K562 (cell line): Measurements from ENCODE around the gene PSMD8. TPM values are rescaled to one million over a fixed set of nuclear protein-coding genes. Genes with fewer than 3 reads are reported as not detected.
A peak's percentile ranks its signal among the peaks of the same experiment; 100 is the strongest.

Experiments
- CBX1 ChIP-seq: sonication (generic); IDR thresholded peaks from 2 replicates; pipeline ENCODE4 v1.6.1; 2016; ENCODE audit warnings: antibody characterized with exemption, low read depth, mild to moderate bottlenecking
- DACH1 ChIP-seq: fragments of 450-650 bp; IDR thresholded peaks from 2 replicates; pipeline ENCODE4 v1.6.1; 2018; ENCODE audit not compliant: partially characterized antibody
- ELF4 ChIP-seq: fragments of 450-650 bp; formaldehyde crosslinking; IDR thresholded peaks from 2 replicates; pipeline ENCODE4 v1.4.0; 2022; ENCODE audit warnings: missing genetic modification characterization
- FOXK2 ChIP-seq, 2 experiments: fragments of 450-650 bp; IDR thresholded peaks in 1 of 2; conservative IDR thresholded peaks in 1 of 2; 2 replicates each; pipeline ENCODE4 v1.6.1; 2016; ENCODE audit warnings: low read depth in 2 of 2, mild to moderate bottlenecking in 1 of 2
- HDAC1 ChIP-seq, 2 experiments: fragments of 450-650 bp; IDR thresholded peaks; 2 replicates each; pipeline ENCODE4 v1.6.1; 2016 to 2017; ENCODE audit warnings: inconsistent platforms in 1 of 2, mild to moderate bottlenecking in 1 of 2, moderate library complexity in 1 of 2
- HDAC2 ChIP-seq: fragments of 450-650 bp; IDR thresholded peaks from 2 replicates; pipeline ENCODE4 v1.6.1; 2016; ENCODE audit warnings: mild to moderate bottlenecking
- NUFIP1 ChIP-seq: fragments of 450-650 bp; IDR thresholded peaks from 2 replicates; pipeline ENCODE4 v1.6.1; 2018; ENCODE audit not compliant: partially characterized antibody
- RCOR1 ChIP-seq, 2 experiments: IDR thresholded peaks; 2 replicates each; pipeline ENCODE4 v1.6.1; 2012; ENCODE audit warnings: low read depth in 2 of 2, low read length in 2 of 2, borderline replicate concordance in 1 of 2, improper control_type of control experiment in 1 of 2
- TEAD1 ChIP-seq, 2 experiments: fragments of 450-650 bp in 1 of 2; sonication (generic) in 1 of 2; formaldehyde crosslinking; IDR thresholded peaks; 2 replicates each; pipeline versions ENCODE4 v1.4.0 to v1.8.0; 2020 to 2022; ENCODE audit warnings: mild to moderate bottlenecking in 2 of 2, missing genetic modification reagents in 1 of 2
- ZFPM2 ChIP-seq: fragments of 250-450 bp; sonication (Bioruptor Pico); IDR thresholded peaks from 2 replicates; pipeline ENCODE4 v1.5.1; 2022; ENCODE audit warnings: mild to moderate bottlenecking
- polyA plus RNA-seq, 8 experiments: library from polyadenylated mRNA; depleted of rRNA in 4 of 8; stranded (reverse) in 5 of 8; unstranded in 3 of 8; fragments of >200 nt; fragmentation: Nextera tagmentation in 2 of 8; fragmentation: Illumina TruSeq in 1 of 8; extraction: Ambion mirVana in 2 of 8; extraction: Trizol in 1 of 8; gene quantifications; 2 replicates each; pipeline versions ENCODE4 v1.2.1 to v1.2.3, GENCODE V29; 2011 to 2014; ENCODE audit warnings: inconsistent platforms in 1 of 8, missing spikeins in 1 of 8
- total RNA-seq, 7 experiments: library from RNA; depleted of rRNA in 6 of 7; stranded (reverse); fragments of >200 nt in 6 of 7; fragmentation: Illumina TruSeq in 2 of 7; extraction: Trizol in 2 of 7; gene quantifications; 2 replicates each; pipeline versions ENCODE4 v1.2.1 to v1.2.3, GENCODE V29; 2011 to 2021; ENCODE audit warnings: low replicate concordance in 1 of 7
- TF ChIP-seq, protein P1 (sequence below): fragments of 250-450 bp; sonication (Bioruptor Pico); IDR thresholded peaks from 2 replicates; pipeline ENCODE4 v1.8.0; 2021; ENCODE audit warnings: moderate library complexity, mild to moderate bottlenecking, inconsistent platforms
- TF ChIP-seq, protein P2 (sequence below): sonication (generic); formaldehyde crosslinking; IDR thresholded peaks from 2 replicates; pipeline ENCODE4 v1.4.0; 2020; ENCODE audit warnings: mild to moderate bottlenecking, missing genetic modification reagents
- TF ChIP-seq, protein P3 (sequence below): fragments of 200-600 bp; sonication (generic); IDR thresholded peaks from one replicate; pipeline ENCODE4 v1.6.1; 2012; ENCODE audit warnings: mild to moderate bottlenecking, low read depth, low read length, inconsistent platforms

Gene PSMD8
- total and polyA plus RNA-seq, 9 of the 15 experiments (the other 6 are each of a cell fraction or from before 2014, with no cell fraction given), result 130 to 583 (median 315) TPM

- TF ChIP-seq, protein P1, sequence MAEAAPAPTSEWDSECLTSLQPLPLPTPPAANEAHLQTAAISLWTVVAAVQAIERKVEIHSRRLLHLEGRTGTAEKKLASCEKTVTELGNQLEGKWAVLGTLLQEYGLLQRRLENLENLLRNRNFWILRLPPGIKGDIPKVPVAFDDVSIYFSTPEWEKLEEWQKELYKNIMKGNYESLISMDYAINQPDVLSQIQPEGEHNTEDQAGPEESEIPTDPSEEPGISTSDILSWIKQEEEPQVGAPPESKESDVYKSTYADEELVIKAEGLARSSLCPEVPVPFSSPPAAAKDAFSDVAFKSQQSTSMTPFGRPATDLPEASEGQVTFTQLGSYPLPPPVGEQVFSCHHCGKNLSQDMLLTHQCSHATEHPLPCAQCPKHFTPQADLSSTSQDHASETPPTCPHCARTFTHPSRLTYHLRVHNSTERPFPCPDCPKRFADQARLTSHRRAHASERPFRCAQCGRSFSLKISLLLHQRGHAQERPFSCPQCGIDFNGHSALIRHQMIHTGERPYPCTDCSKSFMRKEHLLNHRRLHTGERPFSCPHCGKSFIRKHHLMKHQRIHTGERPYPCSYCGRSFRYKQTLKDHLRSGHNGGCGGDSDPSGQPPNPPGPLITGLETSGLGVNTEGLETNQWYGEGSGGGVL (CRISPR knock-in tag), result no peak
- no peak for TF ChIP-seq ZFPM2 (CRISPR knock-in tag)
- no peak for TF ChIP-seq TEAD1 (CRISPR knock-in tag; IDR thresholded peaks at IDR 0.05)
- peak in 1 of 2 experiments; percentile 72; a peak in 1 of 4 replicates for TF ChIP-seq RCOR1 (IDR thresholded peaks at IDR 0.05; ENCODE audit: borderline replicate concordance in 1 of 2, low read depth in 2 of 2, low read length in 2 of 2)
- no peak for TF ChIP-seq FOXK2 (conservative IDR thresholded peaks at IDR 0.05 in 1 of 2, IDR thresholded peaks at IDR 0.05 in 1 of 2; ENCODE audit: low read depth in 2 of 2)
- no peak for TF ChIP-seq DACH1
- TF ChIP-seq HDAC2, result peak; percentile 74
- TF ChIP-seq NUFIP1, result no peak
- TF ChIP-seq, protein P2, sequence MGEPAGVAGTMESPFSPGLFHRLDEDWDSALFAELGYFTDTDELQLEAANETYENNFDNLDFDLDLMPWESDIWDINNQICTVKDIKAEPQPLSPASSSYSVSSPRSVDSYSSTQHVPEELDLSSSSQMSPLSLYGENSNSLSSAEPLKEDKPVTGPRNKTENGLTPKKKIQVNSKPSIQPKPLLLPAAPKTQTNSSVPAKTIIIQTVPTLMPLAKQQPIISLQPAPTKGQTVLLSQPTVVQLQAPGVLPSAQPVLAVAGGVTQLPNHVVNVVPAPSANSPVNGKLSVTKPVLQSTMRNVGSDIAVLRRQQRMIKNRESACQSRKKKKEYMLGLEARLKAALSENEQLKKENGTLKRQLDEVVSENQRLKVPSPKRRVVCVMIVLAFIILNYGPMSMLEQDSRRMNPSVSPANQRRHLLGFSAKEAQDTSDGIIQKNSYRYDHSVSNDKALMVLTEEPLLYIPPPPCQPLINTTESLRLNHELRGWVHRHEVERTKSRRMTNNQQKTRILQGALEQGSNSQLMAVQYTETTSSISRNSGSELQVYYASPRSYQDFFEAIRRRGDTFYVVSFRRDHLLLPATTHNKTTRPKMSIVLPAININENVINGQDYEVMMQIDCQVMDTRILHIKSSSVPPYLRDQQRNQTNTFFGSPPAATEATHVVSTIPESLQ, result no peak
- peak in 1 of 2 experiments; percentile 25; a peak in 1 of 4 replicates for TF ChIP-seq HDAC1 (IDR thresholded peaks at IDR 0.05)
- TF ChIP-seq ELF4 (CRISPR knock-in tag), result no peak
- TF ChIP-seq, protein P3, sequence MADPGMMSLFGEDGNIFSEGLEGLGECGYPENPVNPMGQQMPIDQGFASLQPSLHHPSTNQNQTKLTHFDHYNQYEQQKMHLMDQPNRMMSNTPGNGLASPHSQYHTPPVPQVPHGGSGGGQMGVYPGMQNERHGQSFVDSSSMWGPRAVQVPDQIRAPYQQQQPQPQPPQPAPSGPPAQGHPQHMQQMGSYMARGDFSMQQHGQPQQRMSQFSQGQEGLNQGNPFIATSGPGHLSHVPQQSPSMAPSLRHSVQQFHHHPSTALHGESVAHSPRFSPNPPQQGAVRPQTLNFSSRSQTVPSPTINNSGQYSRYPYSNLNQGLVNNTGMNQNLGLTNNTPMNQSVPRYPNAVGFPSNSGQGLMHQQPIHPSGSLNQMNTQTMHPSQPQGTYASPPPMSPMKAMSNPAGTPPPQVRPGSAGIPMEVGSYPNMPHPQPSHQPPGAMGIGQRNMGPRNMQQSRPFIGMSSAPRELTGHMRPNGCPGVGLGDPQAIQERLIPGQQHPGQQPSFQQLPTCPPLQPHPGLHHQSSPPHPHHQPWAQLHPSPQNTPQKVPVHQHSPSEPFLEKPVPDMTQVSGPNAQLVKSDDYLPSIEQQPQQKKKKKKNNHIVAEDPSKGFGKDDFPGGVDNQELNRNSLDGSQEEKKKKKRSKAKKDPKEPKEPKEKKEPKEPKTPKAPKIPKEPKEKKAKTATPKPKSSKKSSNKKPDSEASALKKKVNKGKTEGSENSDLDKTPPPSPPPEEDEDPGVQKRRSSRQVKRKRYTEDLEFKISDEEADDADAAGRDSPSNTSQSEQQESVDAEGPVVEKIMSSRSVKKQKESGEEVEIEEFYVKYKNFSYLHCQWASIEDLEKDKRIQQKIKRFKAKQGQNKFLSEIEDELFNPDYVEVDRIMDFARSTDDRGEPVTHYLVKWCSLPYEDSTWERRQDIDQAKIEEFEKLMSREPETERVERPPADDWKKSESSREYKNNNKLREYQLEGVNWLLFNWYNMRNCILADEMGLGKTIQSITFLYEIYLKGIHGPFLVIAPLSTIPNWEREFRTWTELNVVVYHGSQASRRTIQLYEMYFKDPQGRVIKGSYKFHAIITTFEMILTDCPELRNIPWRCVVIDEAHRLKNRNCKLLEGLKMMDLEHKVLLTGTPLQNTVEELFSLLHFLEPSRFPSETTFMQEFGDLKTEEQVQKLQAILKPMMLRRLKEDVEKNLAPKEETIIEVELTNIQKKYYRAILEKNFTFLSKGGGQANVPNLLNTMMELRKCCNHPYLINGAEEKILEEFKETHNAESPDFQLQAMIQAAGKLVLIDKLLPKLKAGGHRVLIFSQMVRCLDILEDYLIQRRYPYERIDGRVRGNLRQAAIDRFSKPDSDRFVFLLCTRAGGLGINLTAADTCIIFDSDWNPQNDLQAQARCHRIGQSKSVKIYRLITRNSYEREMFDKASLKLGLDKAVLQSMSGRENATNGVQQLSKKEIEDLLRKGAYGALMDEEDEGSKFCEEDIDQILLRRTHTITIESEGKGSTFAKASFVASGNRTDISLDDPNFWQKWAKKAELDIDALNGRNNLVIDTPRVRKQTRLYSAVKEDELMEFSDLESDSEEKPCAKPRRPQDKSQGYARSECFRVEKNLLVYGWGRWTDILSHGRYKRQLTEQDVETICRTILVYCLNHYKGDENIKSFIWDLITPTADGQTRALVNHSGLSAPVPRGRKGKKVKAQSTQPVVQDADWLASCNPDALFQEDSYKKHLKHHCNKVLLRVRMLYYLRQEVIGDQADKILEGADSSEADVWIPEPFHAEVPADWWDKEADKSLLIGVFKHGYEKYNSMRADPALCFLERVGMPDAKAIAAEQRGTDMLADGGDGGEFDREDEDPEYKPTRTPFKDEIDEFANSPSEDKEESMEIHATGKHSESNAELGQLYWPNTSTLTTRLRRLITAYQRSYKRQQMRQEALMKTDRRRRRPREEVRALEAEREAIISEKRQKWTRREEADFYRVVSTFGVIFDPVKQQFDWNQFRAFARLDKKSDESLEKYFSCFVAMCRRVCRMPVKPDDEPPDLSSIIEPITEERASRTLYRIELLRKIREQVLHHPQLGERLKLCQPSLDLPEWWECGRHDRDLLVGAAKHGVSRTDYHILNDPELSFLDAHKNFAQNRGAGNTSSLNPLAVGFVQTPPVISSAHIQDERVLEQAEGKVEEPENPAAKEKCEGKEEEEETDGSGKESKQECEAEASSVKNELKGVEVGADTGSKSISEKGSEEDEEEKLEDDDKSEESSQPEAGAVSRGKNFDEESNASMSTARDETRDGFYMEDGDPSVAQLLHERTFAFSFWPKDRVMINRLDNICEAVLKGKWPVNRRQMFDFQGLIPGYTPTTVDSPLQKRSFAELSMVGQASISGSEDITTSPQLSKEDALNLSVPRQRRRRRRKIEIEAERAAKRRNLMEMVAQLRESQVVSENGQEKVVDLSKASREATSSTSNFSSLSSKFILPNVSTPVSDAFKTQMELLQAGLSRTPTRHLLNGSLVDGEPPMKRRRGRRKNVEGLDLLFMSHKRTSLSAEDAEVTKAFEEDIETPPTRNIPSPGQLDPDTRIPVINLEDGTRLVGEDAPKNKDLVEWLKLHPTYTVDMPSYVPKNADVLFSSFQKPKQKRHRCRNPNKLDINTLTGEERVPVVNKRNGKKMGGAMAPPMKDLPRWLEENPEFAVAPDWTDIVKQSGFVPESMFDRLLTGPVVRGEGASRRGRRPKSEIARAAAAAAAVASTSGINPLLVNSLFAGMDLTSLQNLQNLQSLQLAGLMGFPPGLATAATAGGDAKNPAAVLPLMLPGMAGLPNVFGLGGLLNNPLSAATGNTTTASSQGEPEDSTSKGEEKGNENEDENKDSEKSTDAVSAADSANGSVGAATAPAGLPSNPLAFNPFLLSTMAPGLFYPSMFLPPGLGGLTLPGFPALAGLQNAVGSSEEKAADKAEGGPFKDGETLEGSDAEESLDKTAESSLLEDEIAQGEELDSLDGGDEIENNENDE, result no peak
- peak; percentile 51; the same call in 1 of the 2 replicates for TF ChIP-seq CBX1
Observed at GRCh38 chr19:38331728-38332127, 42.6 kb upstream of the PSMD8 start (continued).
